Testis (tissue), 3 donors: ENCODE data around the gene ATRNL1. TPM values are rescaled to one million over a fixed set of nuclear protein-coding genes. Genes with fewer than 3 reads are reported as not detected.
"Not testable (repeated sequence)": the region's sequence is repeated elsewhere in the genome, so short reads cannot be mapped to it uniquely, and the experiment has no call there.

Source experiments
- DNase-seq: peaks from one replicate; pipeline ENCODE4 v3.0.0-alpha.2; 2019
- H3K27ac ChIP-seq, 2 donors: fragments of 200-600 bp; sonication (generic); one replicate each; pipeline ENCODE4 v1.5.1; 2019
- H3K27me3 ChIP-seq: fragments of 200-600 bp; sonication (generic); one replicate; pipeline ENCODE4 v1.5.1; 2019
- H3K36me3 ChIP-seq: fragments of 200-600 bp; sonication (generic); one replicate; pipeline ENCODE4 v1.5.1; 2017; ENCODE audit warnings: low read depth; ENCODE audit errors: missing control alignments
- H3K4me1 ChIP-seq: fragments of 200-600 bp; sonication (generic); one replicate; pipeline ENCODE4 v1.5.1; 2019
- H3K4me3 ChIP-seq, 2 donors: fragments of 200-600 bp; sonication (generic); one replicate each; pipeline ENCODE4 v1.5.1; 2017 to 2019
- H3K9me3 ChIP-seq: fragments of 200-600 bp; sonication (generic); one replicate; pipeline ENCODE4 v1.5.1; 2017
- CTCF ChIP-seq, 3 experiments: fragments of 450-650 bp in 2 of 3; fragments of 200-600 bp in 1 of 3; sonication (generic) in 1 of 3; IDR thresholded peaks; one replicate each; pipeline ENCODE4 v1.5.1; 2016 to 2019; ENCODE audit warnings: antibody characterized with exemption in 3 of 3, mild to moderate bottlenecking in 2 of 3, moderate library complexity in 1 of 3
- POLR2A ChIP-seq: fragments of 450-650 bp; IDR thresholded peaks from one replicate; pipeline ENCODE4 v1.6.1; 2017; ENCODE audit warnings: antibody characterized with exemption, mild to moderate bottlenecking, moderate library complexity
- WGBS, 2 donors: methylation state at CpG; one replicate each; pipeline ENCODE4 v1.1.5; 2018; 5-methylcytosine and 5-hydroxymethylcytosine counted together
- intact Hi-C: fragments of 100-400 bp; cut with DNase I; formaldehyde crosslinking; loops from one replicate; pipeline ENCODE4 v1.15.1; 2023; ENCODE audit warnings: low total_unique reads
- polyA plus RNA-seq: library from polyadenylated mRNA; stranded (reverse); fragments of 350-450 nt; fragmentation: Illumina TruSeq; extraction: RNeasy Lipid Tissue Mini Kit (QIAGEN cat#74804); gene quantifications from one replicate; pipeline ENCODE4 v1.2.3, GENCODE V29; 2014; ENCODE audit warnings: low read depth, low replicate concordance; ENCODE audit not compliant: insufficient read depth
- total RNA-seq, 2 donors: library from RNA; depleted of rRNA; stranded (reverse); fragments of >200 nt; gene quantifications; one replicate each; pipeline ENCODE4 v1.2.3, GENCODE V29; 2016

ATRNL1 gene
- total and polyA plus RNA-seq, 3 donors from 2014 or later = 32.4 to 61.3 (median 45.7) TPM

DNA sequence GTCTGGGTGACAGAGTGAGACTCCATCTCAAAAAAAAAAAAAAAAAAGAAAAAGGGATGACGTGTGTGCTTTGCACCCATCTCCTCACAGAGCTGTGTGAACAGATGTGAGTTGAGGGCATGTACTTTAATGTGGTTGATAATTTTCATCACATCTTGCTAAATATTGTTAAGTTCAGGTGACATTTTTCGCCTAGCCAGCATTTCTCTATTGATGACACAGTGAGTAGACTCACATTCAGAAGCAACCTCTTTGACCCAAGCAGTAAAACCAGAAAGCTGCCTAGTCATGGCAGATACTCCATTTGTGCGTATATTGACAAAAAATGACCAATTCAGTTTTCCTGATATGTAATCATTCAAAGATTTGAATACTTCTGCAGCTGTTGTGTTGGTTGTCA lies 126.0 kb downstream of the ATRNL1 start:
- TF ChIP-seq POLR2A (no peak), CTCF (IDR thresholded peaks at IDR 0.05) (no peak)
- 91% methylated on average over 3 of the region's 3 CpGs for WGBS, 2 donors
- no peaks in the 10 kb centered on the region for H3K4me1 ChIP-seq

DNA sequence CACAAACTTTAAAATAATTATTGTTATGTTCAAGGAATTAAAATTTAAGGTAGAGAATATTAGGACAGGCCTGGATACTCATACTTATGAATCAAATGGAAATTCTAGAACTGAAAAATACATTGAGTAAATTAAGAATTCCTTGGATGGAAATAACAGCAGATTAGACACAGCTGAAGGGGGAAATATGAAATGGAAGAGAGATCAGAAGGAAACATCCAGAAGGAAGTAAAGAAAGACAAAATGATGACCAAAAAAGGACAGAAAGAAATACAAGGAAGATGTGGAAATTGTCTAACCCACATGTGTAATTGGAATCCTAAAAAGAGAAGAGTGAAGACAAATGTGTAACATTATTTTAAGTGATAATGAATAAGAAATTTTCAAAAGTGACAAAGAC lies 128.9 kb downstream of the ATRNL1 start:
- H3K27ac ChIP-seq = no peak overlapping the region
- intact Hi-C loops = no loop called here

More for the DNA sequence above, 126.0 kb downstream of the ATRNL1 start:
- Histone ChIP-seq H3K9me3 (no peaks in the 10 kb centered on the region), H3K4me3 (no peak overlapping the region), H3K27ac (no peak overlapping the region), H3K27me3 (no peaks in the 10 kb centered on the region), H3K36me3 (no peaks in the 10 kb centered on the region)
- intact Hi-C loops = no loop called here
- no peak for DNase-seq

DNA sequence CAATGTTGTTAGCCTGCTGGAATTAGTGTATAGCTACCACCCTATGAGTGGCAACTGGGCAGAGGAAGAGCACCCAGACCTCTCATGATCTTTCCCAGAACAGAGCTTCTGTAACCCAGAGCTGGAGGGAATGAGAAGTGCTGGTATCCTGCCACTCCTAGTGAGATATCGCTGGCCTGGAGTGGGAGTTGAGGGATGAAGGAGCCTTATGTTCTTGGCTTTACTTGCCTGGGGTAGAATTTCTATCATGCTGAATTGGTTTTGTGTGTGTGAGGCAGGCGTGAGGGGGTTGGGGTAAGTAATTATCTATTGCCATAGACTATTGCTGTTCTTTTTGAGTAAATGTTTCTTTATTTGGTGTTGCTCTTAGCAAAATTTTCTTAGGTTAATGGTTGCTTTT lies 146.6 kb downstream of the ATRNL1 start:
- DNase-seq = no peak
- no peak for TF ChIP-seq CTCF (IDR thresholded peaks at IDR 0.05)
- no peak for TF ChIP-seq POLR2A
- no peaks in the 10 kb centered on the region for H3K9me3 ChIP-seq
- intact Hi-C loops = no loop called here
- no peak overlapping the region for H3K4me3 ChIP-seq
- WGBS, 2 donors = 63 to 88% methylated on average over 2 of the region's 2 CpGs
- H3K27ac ChIP-seq = no peak overlapping the region
- H3K4me1 ChIP-seq = no peaks in the 10 kb centered on the region
- H3K36me3 ChIP-seq = no peaks in the 10 kb centered on the region
- no peaks in the 10 kb centered on the region for H3K27me3 ChIP-seq

More for the DNA sequence above, 128.9 kb downstream of the ATRNL1 start:
- no peaks in the 10 kb centered on the region for H3K36me3 ChIP-seq
- no peaks in the 10 kb centered on the region for H3K4me1 ChIP-seq
- no peaks in the 10 kb centered on the region for H3K27me3 ChIP-seq
- no peak overlapping the region for H3K4me3 ChIP-seq
- TF ChIP-seq CTCF (IDR thresholded peaks at IDR 0.05) (no peak), POLR2A (no peak)
- no peak for DNase-seq
- H3K9me3 ChIP-seq = no peaks in the 10 kb centered on the region

DNA sequence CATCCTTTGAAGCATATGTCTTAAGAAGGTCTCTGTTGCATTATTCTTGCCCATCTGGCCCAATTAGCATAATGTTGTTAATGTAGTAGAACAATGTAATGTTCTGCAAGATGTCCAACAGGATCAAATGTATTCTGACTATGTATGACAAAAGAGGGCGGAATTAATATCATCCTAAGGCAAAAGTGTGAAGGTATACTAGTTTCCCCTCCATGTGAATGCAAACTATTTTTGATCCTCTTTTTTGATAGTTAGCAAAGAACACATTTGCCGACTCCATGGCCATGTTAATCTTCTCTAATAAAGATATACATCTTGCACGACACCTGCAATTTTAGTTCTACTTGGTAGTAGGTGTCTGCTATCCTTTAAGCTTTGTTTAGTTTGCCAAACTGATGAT lies 157.6 kb downstream of the ATRNL1 start:
- Histone ChIP-seq H3K36me3 (no peaks in the 10 kb centered on the region), H3K9me3 (no peaks in the 10 kb centered on the region), H3K4me1 (no peaks in the 10 kb centered on the region), H3K27me3 (no peaks in the 10 kb centered on the region), H3K4me3 (no peak overlapping the region), H3K27ac (no peak overlapping the region)
- intact Hi-C loops = no loop called here
- no peak for DNase-seq
- TF ChIP-seq POLR2A (no peak), CTCF (IDR thresholded peaks at IDR 0.05) (no peak)
- WGBS, 2 donors = 87 to 90% methylated on average over 3 of the region's 3 CpGs

DNA sequence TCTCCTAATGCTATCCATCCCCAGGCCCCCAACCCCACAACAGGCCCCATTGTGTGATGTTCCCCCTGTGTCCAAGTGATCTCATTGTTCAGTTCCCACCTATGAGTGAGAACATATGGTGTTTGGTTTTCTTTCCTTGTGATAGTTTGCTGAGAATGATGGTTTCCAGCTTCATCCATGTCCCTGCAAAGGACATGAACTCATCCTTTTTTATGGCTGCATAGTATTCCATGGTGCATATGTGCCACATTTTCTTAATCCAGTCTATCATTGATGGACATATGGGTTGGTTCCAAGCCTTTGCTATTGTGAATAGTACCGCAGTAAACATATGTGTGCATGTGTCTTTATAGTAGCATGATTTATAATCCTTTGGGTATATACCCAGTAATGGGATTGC lies 160.6 kb downstream of the ATRNL1 start:
- H3K9me3 ChIP-seq, H3K27ac ChIP-seq, H3K27me3 ChIP-seq, H3K4me3 ChIP-seq, H3K36me3 ChIP-seq, intact Hi-C loops, H3K4me1 ChIP-seq, DNase-seq: not testable (repeated sequence)
- WGBS, 2 donors = 100% methylated on average over 1 of the region's 1 CpG
